Panc1 (cell line): ENCODE results near the gene ACMSD. TPM values are rescaled to one million over a fixed set of nuclear protein-coding genes. Genes with fewer than 3 reads are reported as not detected.

Experiments
- ATAC-seq: fragments of 200-7000 bp; cut with Tn5 transposase; 2 replicates; pipeline ENCODE4 v1.9.1; 2020; ENCODE audit warnings: mild to moderate bottlenecking, moderate library complexity
- BruUV-seq: library from RNA; stranded (reverse); fragments of 400-500 nt; replicated peaks from 2 replicates; lab custom pipeline; 2021; lab: Mats Ljungman, UMichigan
- CTCF ChIA-PET: fragments of 300-600 bp; sonication (Branson Sonifier 250); formaldehyde crosslinking; loops from one replicate; lab custom pipeline; 2022; ENCODE audit warnings: antibody characterized with exemption; lab: Charles Lee
- POLR2A ChIA-PET: fragments of 300-600 bp; sonication (Branson Sonifier 250); formaldehyde crosslinking; loops from one replicate; lab custom pipeline; 2022; ENCODE audit warnings: antibody characterized with exemption; lab: Charles Lee
- DNase-seq: peaks from one replicate; pipeline ENCODE4 v3.0.0-alpha.2; 2010; ENCODE audit warnings: low read depth, low spot score
- H3K27ac ChIP-seq: 2 replicates; pipeline ENCODE4 v1.5.1; 2011; ENCODE audit warnings: mild to moderate bottlenecking, low read length, inconsistent platforms
- H3K27me3 ChIP-seq: fragments of 200-500 bp; sonication (Bioruptor generic); 2 replicates; pipeline ENCODE4 v1.6.0; 2014; ENCODE audit warnings: low read length, inconsistent platforms; ENCODE audit not compliant: control insufficient read depth, insufficient read depth
- H3K36me3 ChIP-seq: fragments of 200-500 bp; sonication (Bioruptor generic); 2 replicates; pipeline ENCODE4 v1.5.1; 2014; ENCODE audit warnings: inconsistent platforms, mild to moderate bottlenecking, low read length, moderate library complexity; ENCODE audit not compliant: control insufficient read depth, insufficient read depth
- H3K4me1 ChIP-seq: 2 replicates; pipeline ENCODE4 v1.5.1; 2011; ENCODE audit warnings: inconsistent platforms, mild to moderate bottlenecking, low read length, moderate library complexity; ENCODE audit not compliant: control insufficient read depth, insufficient read depth
- H3K4me3 ChIP-seq, 2 experiments: 2 replicates each; pipeline ENCODE4 v1.5.1; 2011 to 2012; ENCODE audit warnings: low read depth in 2 of 2, low read length in 2 of 2, mild to moderate bottlenecking in 2 of 2, inconsistent platforms in 1 of 2, moderate library complexity in 1 of 2
- H3K9me3 ChIP-seq: fragments of 200-500 bp; sonication (Bioruptor generic); 2 replicates; pipeline ENCODE4 v1.5.1; 2014; ENCODE audit warnings: low read depth, mild to moderate bottlenecking, inconsistent platforms, low read length, moderate library complexity; ENCODE audit not compliant: control insufficient read depth, insufficient read depth
- POLR2AphosphoS5 ChIP-seq: IDR thresholded peaks from 2 replicates; pipeline ENCODE4 v1.6.1; 2012; ENCODE audit warnings: mild to moderate bottlenecking, low read depth, low read length, moderate library complexity
- SIN3A ChIP-seq: IDR thresholded peaks from 2 replicates; pipeline ENCODE4 v1.6.1; 2012; ENCODE audit warnings: low read depth, mild to moderate bottlenecking, low read length, moderate library complexity, borderline replicate concordance; ENCODE audit not compliant: insufficient read depth
- TCF7L2 ChIP-seq: IDR thresholded peaks from 2 replicates; pipeline ENCODE4 v1.6.1; 2011; ENCODE audit warnings: mild to moderate bottlenecking, low read depth, low read length, inconsistent platforms
- in situ Hi-C: cut with HindIII; loops from 2 replicates; pipeline ENCODE4 v1.10.0; 2016; ENCODE audit warnings: low sequenced_read_pairs, low pct_unique_long_range_greater_than_20kb
- intact Hi-C: fragments of 100-400 bp; cut with micrococcal nuclease; formaldehyde crosslinking; loops from one replicate; pipeline ENCODE4 v1.10.0; 2022; ENCODE audit not compliant: unreplicated experiment
- total RNA-seq: library from RNA; stranded (reverse); gene quantifications from one replicate; pipeline ENCODE4 v1.2.1, GENCODE V29; 2021; ENCODE audit not compliant: unreplicated experiment
- TF ChIP-seq, protein P1 (sequence below): fragments of 450-650 bp; IDR thresholded peaks from 2 replicates; pipeline ENCODE4 v1.5.1; 2017; ENCODE audit warnings: mild to moderate bottlenecking
- TF ChIP-seq, protein P2 (sequence below), 2 experiments: IDR thresholded peaks; 2 replicates each; pipeline ENCODE4 v1.6.1; 2011 to 2012; ENCODE audit warnings: low read depth in 2 of 2, control low read depth in 1 of 2, low read length in 1 of 2, mild to moderate bottlenecking in 1 of 2, moderate library complexity in 1 of 2; ENCODE audit not compliant: insufficient read depth in 1 of 2

The ACMSD gene
- total RNA-seq, 1 experiment from 2014 or later: not detected

DNA sequence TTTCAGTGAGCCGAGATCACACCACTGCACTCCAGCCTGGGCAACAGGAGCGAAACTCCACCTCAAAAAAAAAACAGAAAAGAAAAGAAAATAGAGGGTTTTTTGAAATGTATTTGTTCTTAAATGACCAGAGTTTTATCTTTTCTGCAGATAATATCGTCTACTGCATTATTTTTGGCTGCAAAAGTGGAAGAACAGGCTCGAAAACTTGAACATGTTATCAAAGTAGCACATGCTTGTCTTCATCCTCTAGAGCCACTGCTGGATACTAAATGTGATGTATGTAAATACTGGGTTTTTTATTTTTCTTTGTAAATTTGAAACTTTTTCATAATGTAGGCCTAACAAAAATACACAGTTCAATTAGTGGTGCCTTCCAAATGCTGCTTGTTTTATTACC lies 98.3 kb downstream of the ACMSD start:
- CTCF ChIA-PET: no interaction called here
- POLR2A ChIA-PET: no interaction called here

DNA sequence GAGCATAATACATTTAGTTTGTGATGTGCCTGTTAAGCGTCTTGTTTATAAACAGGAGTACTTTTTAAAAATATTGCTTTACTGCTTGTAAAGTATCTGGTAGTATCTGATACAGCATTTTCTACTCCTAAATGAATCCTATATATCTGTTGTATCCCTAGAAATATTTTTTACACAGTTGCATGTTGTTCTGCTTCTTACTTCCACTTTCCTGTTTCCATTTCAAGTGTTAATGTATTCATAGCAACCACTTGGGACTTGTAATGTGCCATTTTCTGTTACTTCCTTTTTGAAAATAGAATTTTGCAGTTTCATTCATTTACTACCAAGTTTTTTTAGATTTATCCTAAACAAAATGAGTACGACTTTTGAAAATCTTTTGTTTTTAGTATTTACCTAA lies 105.1 kb downstream of the ACMSD start:
- intact Hi-C loops: no loop called here
- no peak overlapping the region for H3K4me3 ChIP-seq
- H3K27ac ChIP-seq: no peak overlapping the region
- no peaks in the 10 kb centered on the region for H3K4me1 ChIP-seq
- in situ Hi-C loops: no loop called here
- DNase-seq (no peak), ATAC-seq (no peak)
- peaks cover 43% of the 10 kb centered on the region for H3K36me3 ChIP-seq
- BruUV-seq: no TSS peak
- no peaks in the 10 kb centered on the region for H3K9me3 ChIP-seq
- TF ChIP-seq, protein P1, sequence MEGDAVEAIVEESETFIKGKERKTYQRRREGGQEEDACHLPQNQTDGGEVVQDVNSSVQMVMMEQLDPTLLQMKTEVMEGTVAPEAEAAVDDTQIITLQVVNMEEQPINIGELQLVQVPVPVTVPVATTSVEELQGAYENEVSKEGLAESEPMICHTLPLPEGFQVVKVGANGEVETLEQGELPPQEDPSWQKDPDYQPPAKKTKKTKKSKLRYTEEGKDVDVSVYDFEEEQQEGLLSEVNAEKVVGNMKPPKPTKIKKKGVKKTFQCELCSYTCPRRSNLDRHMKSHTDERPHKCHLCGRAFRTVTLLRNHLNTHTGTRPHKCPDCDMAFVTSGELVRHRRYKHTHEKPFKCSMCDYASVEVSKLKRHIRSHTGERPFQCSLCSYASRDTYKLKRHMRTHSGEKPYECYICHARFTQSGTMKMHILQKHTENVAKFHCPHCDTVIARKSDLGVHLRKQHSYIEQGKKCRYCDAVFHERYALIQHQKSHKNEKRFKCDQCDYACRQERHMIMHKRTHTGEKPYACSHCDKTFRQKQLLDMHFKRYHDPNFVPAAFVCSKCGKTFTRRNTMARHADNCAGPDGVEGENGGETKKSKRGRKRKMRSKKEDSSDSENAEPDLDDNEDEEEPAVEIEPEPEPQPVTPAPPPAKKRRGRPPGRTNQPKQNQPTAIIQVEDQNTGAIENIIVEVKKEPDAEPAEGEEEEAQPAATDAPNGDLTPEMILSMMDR: no peak
- TF ChIP-seq, protein P2, sequence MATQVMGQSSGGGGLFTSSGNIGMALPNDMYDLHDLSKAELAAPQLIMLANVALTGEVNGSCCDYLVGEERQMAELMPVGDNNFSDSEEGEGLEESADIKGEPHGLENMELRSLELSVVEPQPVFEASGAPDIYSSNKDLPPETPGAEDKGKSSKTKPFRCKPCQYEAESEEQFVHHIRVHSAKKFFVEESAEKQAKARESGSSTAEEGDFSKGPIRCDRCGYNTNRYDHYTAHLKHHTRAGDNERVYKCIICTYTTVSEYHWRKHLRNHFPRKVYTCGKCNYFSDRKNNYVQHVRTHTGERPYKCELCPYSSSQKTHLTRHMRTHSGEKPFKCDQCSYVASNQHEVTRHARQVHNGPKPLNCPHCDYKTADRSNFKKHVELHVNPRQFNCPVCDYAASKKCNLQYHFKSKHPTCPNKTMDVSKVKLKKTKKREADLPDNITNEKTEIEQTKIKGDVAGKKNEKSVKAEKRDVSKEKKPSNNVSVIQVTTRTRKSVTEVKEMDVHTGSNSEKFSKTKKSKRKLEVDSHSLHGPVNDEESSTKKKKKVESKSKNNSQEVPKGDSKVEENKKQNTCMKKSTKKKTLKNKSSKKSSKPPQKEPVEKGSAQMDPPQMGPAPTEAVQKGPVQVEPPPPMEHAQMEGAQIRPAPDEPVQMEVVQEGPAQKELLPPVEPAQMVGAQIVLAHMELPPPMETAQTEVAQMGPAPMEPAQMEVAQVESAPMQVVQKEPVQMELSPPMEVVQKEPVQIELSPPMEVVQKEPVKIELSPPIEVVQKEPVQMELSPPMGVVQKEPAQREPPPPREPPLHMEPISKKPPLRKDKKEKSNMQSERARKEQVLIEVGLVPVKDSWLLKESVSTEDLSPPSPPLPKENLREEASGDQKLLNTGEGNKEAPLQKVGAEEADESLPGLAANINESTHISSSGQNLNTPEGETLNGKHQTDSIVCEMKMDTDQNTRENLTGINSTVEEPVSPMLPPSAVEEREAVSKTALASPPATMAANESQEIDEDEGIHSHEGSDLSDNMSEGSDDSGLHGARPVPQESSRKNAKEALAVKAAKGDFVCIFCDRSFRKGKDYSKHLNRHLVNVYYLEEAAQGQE (IDR thresholded peaks at IDR 0.05; ENCODE audit: insufficient read depth in 1 of 2, low read depth in 2 of 2, low read length in 1 of 2): no peak
- TF ChIP-seq POLR2AphosphoS5 (no peak), TCF7L2 (no peak), SIN3A (no peak)
- no peaks in the 10 kb centered on the region for H3K27me3 ChIP-seq
- ChIA-PET CTCF (no interaction called here), POLR2A (no interaction called here)

More for the DNA sequence above, 98.3 kb downstream of the ACMSD start:
- no peak overlapping the region for H3K4me3 ChIP-seq
- H3K27me3 ChIP-seq: no peaks in the 10 kb centered on the region
- intact Hi-C loops (no loop called here), in situ Hi-C loops (no loop called here)
- DNase-seq (no peak), ATAC-seq (no peak)
- H3K4me1 ChIP-seq: no peaks in the 10 kb centered on the region; the same call in 1 of the 2 replicates
- no peak overlapping the region for H3K27ac ChIP-seq
- TF ChIP-seq SIN3A: no peak
- TF ChIP-seq, protein P2 (IDR thresholded peaks at IDR 0.05; ENCODE audit: insufficient read depth in 1 of 2, low read depth in 2 of 2, low read length in 1 of 2): no peak
- no peak for TF ChIP-seq TCF7L2
- no peak for TF ChIP-seq POLR2AphosphoS5
- TF ChIP-seq, protein P1: no peak
- BruUV-seq: no TSS peak
- peaks cover 21% of the 10 kb centered on the region for H3K36me3 ChIP-seq
- H3K9me3 ChIP-seq: no peaks in the 10 kb centered on the region
